ENCODE results near the gene ZFY. TPM values are rescaled to one million over a fixed set of nuclear protein-coding genes. Genes with fewer than 3 reads are reported as not detected.

ZFY gene
- total and polyA plus RNA-seq, 9 donors, result 0.18 TPM; not detected in 8

- DNase-seq, result no peak
Observed at GRCh38 chrY:2949590-2950252, 14.5 kb downstream of the ZFY start.

GRCh38 chrY:2950655-2951054 is 15.5 kb downstream of the ZFY start:
- no CpG with 5 or more reads among the region's 2 CpGs for WGBS, 3 donors
- intact Hi-C loops (cut with DNase I), result no loop called here
- H3K27ac ChIP-seq, result no peak overlapping the region
- no peaks in the 10 kb centered on the region for H3K9me3 ChIP-seq
- no peaks in the 10 kb centered on the region for H3K36me3 ChIP-seq
- TF ChIP-seq EP300 (IDR thresholded peaks at IDR 0.05) (no peak), POLR2A (IDR thresholded peaks at IDR 0.05) (no peak)
- TF ChIP-seq, protein P1, sequence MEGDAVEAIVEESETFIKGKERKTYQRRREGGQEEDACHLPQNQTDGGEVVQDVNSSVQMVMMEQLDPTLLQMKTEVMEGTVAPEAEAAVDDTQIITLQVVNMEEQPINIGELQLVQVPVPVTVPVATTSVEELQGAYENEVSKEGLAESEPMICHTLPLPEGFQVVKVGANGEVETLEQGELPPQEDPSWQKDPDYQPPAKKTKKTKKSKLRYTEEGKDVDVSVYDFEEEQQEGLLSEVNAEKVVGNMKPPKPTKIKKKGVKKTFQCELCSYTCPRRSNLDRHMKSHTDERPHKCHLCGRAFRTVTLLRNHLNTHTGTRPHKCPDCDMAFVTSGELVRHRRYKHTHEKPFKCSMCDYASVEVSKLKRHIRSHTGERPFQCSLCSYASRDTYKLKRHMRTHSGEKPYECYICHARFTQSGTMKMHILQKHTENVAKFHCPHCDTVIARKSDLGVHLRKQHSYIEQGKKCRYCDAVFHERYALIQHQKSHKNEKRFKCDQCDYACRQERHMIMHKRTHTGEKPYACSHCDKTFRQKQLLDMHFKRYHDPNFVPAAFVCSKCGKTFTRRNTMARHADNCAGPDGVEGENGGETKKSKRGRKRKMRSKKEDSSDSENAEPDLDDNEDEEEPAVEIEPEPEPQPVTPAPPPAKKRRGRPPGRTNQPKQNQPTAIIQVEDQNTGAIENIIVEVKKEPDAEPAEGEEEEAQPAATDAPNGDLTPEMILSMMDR (IDR thresholded peaks at IDR 0.05), result no peak
- H3K4me1 ChIP-seq (ENCODE audit: insufficient read depth), result no peaks in the 10 kb centered on the region
- DNase-seq, result no peak
- no peak overlapping the region for H3K4me3 ChIP-seq
- no peaks in the 10 kb centered on the region for H3K27me3 ChIP-seq

More at GRCh38 chrY:2949590-2950252, 14.5 kb downstream of the ZFY start:
- no peak for TF ChIP-seq POLR2A (IDR thresholded peaks at IDR 0.05)
- TF ChIP-seq, protein P1 (IDR thresholded peaks at IDR 0.05), result no peak
- TF ChIP-seq EP300 (IDR thresholded peaks at IDR 0.05), result no peak
- no peak overlapping the region for H3K4me3 ChIP-seq
- H3K9me3 ChIP-seq, result no peaks in the 10 kb centered on the region
- H3K27ac ChIP-seq, result no peak overlapping the region
- no peaks in the 10 kb centered on the region for H3K36me3 ChIP-seq
- no peaks in the 10 kb centered on the region for H3K4me1 ChIP-seq (ENCODE audit: insufficient read depth)
- WGBS, 3 donors, result no CpG with 5 or more reads among the region's 7 CpGs
- intact Hi-C loops (cut with DNase I), result no loop called here
- no peaks in the 10 kb centered on the region for H3K27me3 ChIP-seq

DNA sequence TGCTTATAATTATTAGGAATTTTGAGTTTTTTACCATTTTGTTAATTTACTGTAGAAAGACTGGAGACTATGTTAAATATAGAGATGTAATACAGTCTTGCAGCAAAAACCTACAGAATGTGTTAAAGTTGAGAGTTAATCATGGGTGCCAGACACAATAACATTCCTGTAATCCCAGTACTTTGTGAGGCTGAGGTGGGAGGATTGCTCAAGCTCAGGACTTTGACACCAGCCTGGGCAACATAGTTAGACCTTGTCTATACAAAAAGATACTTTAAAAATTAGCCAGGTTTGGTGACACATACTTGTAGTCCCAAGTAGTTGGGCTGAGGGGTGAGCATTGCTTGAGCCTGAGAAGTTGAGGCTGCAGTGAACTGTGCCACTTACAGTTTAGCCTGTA is 17.7 kb downstream of the ZFY start:
- Histone ChIP-seq H3K9me3 (no peaks in the 10 kb centered on the region), H3K27me3 (no peaks in the 10 kb centered on the region), H3K4me1 (ENCODE audit: insufficient read depth) (no peaks in the 10 kb centered on the region), H3K27ac (no peak overlapping the region), H3K4me3 (no peak overlapping the region), H3K36me3 (no peaks in the 10 kb centered on the region)
- no peak for DNase-seq
- no peak for TF ChIP-seq POLR2A (IDR thresholded peaks at IDR 0.05)
- TF ChIP-seq, protein P1 (IDR thresholded peaks at IDR 0.05), result no peak
- TF ChIP-seq EP300 (IDR thresholded peaks at IDR 0.05), result no peak
- intact Hi-C loops (cut with DNase I), result no loop called here

DNA sequence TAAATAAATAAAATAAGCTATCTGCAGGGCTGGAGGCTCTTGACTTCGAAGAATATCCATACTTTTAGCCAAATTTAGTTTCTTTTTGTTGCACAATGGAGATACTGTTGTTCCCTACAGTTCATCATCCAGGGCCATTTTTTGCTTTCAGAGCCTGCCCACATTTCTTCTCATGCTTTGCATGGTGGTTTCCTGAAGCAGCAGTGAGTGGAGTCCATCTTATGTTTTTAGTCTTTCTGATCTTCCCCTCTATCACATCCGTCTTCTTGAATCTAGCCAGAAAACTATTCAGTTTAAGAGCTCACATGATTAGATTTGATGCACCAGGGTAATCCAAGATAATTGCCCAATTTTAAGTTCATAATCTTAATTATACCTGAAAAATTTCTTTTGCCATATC is 19.6 kb downstream of the ZFY start:
- H3K27me3 ChIP-seq, result no peaks in the 10 kb centered on the region
- no peak overlapping the region for H3K4me3 ChIP-seq
- H3K36me3 ChIP-seq, result no peaks in the 10 kb centered on the region
- H3K27ac ChIP-seq, result no peak overlapping the region
- no peaks in the 10 kb centered on the region for H3K9me3 ChIP-seq
- TF ChIP-seq POLR2A (IDR thresholded peaks at IDR 0.05) (no peak), EP300 (IDR thresholded peaks at IDR 0.05) (no peak)
- TF ChIP-seq, protein P1 (IDR thresholded peaks at IDR 0.05), result no peak
- whole genome bisulfite sequencing, 3 donors, result no CpG with 5 or more reads among the region's 2 CpGs
- no peak for DNase-seq
- intact Hi-C loops (cut with DNase I), result no loop called here
- no peaks in the 10 kb centered on the region for H3K4me1 ChIP-seq (ENCODE audit: insufficient read depth)
